AG10803 (cell line): ENCODE results near the gene VEPH1.
"Not testable (repeated sequence)": the region's sequence is repeated elsewhere in the genome, so short reads cannot be mapped to it uniquely, and the experiment has no call there.

Source experiments
- DNase-seq: peaks from one replicate; pipeline ENCODE4 v3.0.0; 2010; ENCODE audit warnings: low read depth
- H3K4me3 ChIP-seq: 2 replicates; pipeline ENCODE4 v1.5.1; 2011; ENCODE audit warnings: mild to moderate bottlenecking, low read length, control low read depth
- TF ChIP-seq, protein P1 (sequence below): conservative IDR thresholded peaks from 2 replicates; pipeline ENCODE4 v1.5.1; 2011; ENCODE audit warnings: mild to moderate bottlenecking, low read length, control low read depth, inconsistent platforms

Gene VEPH1

DNA sequence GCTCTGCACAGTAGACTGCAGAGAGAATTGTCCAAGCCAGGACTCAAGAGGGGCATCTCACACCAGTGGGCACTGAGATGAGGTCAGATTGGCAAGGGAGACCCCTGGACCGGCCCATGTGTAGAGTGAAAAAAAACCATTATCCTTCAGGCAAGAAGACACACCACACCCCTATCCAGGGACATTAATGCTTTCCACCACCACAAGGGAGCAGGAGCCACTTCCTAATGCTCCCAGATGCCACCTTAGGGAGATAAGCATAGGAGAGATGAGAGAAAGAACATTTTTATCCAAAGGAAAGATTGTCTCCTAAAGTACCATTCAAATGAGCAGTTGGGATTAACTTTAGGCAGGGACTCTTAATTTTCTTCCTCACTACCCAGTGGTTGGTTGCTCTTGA is 176.2 kb downstream of the VEPH1 start:
- TF ChIP-seq, protein P1, sequence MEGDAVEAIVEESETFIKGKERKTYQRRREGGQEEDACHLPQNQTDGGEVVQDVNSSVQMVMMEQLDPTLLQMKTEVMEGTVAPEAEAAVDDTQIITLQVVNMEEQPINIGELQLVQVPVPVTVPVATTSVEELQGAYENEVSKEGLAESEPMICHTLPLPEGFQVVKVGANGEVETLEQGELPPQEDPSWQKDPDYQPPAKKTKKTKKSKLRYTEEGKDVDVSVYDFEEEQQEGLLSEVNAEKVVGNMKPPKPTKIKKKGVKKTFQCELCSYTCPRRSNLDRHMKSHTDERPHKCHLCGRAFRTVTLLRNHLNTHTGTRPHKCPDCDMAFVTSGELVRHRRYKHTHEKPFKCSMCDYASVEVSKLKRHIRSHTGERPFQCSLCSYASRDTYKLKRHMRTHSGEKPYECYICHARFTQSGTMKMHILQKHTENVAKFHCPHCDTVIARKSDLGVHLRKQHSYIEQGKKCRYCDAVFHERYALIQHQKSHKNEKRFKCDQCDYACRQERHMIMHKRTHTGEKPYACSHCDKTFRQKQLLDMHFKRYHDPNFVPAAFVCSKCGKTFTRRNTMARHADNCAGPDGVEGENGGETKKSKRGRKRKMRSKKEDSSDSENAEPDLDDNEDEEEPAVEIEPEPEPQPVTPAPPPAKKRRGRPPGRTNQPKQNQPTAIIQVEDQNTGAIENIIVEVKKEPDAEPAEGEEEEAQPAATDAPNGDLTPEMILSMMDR, result no peak
- DNase-seq, result no peak
- H3K4me3 ChIP-seq, result no peak overlapping the region

- H3K4me3 ChIP-seq, result not testable (repeated sequence)
These were observed 178.3 kb downstream of the VEPH1 start for GRCh38 chr3:157324869-157325268.

GRCh38 chr3:157323360-157323759 is 179.9 kb downstream of the VEPH1 start:
- no peak overlapping the region for H3K4me3 ChIP-seq
- no peak for DNase-seq
- TF ChIP-seq, protein P1, result no peak

More at GRCh38 chr3:157324869-157325268, 178.3 kb downstream of the VEPH1 start:
- not testable (repeated sequence) for DNase-seq

DNA sequence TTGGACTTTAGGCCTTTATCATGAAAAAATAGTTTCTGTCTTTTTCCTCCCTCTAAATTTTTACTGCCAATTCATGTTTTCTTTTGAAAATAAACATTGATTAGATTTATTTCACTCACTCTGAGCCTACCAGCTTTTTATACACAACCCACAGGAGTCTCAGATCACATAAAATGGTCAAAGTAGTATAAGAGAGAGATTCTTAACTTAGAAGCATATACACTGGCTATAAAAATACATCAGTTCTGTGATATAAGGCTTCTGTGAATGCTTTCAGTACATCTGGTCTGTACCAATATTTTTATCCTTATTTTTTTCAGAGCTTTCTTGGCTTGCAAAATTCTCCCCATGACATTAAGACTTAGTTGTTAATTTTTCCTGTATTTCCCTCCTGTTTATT is 183.5 kb downstream of the VEPH1 start:
- TF ChIP-seq, protein P1, result no peak
- no peak for DNase-seq
- H3K4me3 ChIP-seq, result no peak overlapping the region

DNA sequence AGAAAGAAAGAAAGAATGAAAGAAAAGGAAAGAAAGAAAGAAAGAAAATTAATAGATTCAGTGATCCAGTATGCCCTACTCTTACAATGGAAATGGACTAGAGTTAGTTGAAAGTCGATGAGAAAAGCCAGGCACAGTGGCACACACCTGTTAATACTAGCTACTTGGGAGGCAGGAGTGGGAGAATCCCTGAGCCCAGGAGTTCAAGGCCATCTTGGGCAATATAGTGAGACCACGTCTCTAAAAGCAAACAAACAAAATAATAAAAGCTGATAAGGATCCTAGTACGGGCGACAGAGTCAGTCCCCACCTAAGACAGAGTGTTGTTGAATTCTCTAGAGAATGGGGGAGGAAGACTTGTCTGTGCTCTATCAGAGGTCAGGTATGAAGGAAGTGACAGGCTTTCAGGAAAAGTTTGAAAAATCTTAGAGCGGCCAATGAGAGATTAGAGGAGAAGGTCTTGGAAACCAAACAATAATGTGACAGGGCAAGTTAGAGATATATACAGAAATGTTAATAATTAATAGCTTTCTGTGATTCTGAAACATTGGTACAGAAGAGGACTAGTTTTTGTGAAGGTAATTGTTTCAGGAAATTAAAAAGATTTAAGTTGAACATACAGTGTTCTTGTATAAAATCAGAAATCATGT is 184.5 kb downstream of the VEPH1 start:
- TF ChIP-seq, protein P1, result no peak
- H3K4me3 ChIP-seq, result no peak overlapping the region
- no peak for DNase-seq

DNA sequence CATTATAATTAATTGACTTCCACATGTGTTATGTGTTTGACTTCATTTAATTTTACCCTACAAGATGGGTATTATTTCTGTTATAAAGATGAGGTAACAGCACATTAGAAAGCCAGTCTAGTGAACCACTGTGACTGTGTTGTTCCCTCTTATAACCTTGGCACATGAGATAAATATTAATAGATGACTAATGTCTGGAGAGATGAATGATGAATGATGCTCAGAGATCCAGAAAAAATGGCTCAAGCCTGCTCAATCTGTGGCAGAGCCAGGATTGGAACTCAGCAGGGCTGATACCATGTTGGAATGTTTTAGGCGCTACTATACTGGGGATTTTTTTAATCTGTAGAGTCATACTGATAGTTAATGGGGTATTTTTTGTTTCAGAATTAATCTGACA is 185.3 kb downstream of the VEPH1 start:
- DNase-seq, result no peak
- TF ChIP-seq, protein P1, result no peak

DNA sequence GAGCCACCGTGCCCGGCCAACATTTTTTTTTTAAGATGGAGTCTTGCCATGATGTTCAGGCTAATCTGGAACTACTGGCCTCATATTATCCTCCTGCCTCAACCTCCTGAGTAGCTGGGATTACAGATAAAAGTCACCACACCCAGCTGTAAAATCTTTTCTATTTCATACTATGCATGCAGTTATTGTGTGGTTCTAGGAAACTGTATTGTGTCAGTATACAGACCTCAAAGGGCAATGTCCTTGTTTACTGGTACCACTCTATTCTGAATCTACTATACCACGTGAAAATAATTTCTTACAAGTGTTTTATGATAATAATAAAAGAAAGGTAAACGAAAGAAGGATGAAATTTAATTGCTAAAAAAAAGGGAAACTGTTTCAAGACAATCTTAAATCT is 190.0 kb downstream of the VEPH1 start:
- TF ChIP-seq, protein P1, result no peak
- no peak for DNase-seq
- H3K4me3 ChIP-seq, result no peak overlapping the region

More for the DNA sequence above, 185.3 kb downstream of the VEPH1 start:
- no peak overlapping the region for H3K4me3 ChIP-seq
